Endothelial cell of umbilical vein (primary cell): Measurements from ENCODE around the gene GDNF. TPM values are rescaled to one million over a fixed set of nuclear protein-coding genes. Genes with fewer than 3 reads are reported as not detected.

Experiments
- BruUV-seq: library from RNA; stranded (reverse); fragments of 400-500 nt; replicated peaks from 2 replicates; lab custom pipeline; 2021; lab: Mats Ljungman, UMichigan
- CTCF ChIA-PET: fragments of 300-600, 350-600 bp; sonication (Branson Sonifier 250); formaldehyde crosslinking; loops from one replicate; lab custom pipeline; 2021; ENCODE audit warnings: antibody characterized with exemption, inconsistent platforms; lab: Charles Lee
- POLR2A ChIA-PET: fragments of 300-600, 350-600 bp; sonication (Branson Sonifier 250); formaldehyde crosslinking; loops from one replicate; lab custom pipeline; 2021; ENCODE audit warnings: antibody characterized with exemption, inconsistent platforms; lab: Charles Lee
- DNase-seq: peaks from one replicate; pipeline ENCODE4 v3.0.0-alpha.2; 2011; ENCODE audit warnings: low read depth, low spot score
- FAIRE-seq: peaks from 2 replicates; lab custom pipeline; 2011; peaks lifted over from hg19 to GRCh38; lab: Jason Lieb, UNC
- H2AFZ ChIP-seq: 2 replicates; pipeline ENCODE4 v1.6.0; 2012; ENCODE audit warnings: low read depth, low read length, control low read depth, inconsistent platforms
- H3K27ac ChIP-seq: 2 replicates; pipeline ENCODE4 v1.5.1; 2011; ENCODE audit warnings: low read depth, mild to moderate bottlenecking, control low read depth, low read length, moderate library complexity; ENCODE audit not compliant: insufficient read depth
- H3K27me3 ChIP-seq, 2 experiments: 2 replicates each; pipeline versions ENCODE4 v1.6.0 to v1.6.1; 2011; ENCODE audit warnings: low read length in 2 of 2, mixed read lengths in 1 of 2; ENCODE audit not compliant: control insufficient read depth in 2 of 2, insufficient read depth in 2 of 2
- H3K36me3 ChIP-seq, 2 experiments: 2 replicates in 1 of 2; 3 replicates in 1 of 2; pipeline ENCODE4 v1.5.1; 2011; ENCODE audit warnings: low read length in 2 of 2, mild to moderate bottlenecking in 1 of 2, moderate library complexity in 1 of 2; ENCODE audit not compliant: control insufficient read depth in 2 of 2, insufficient read depth in 2 of 2; ENCODE audit errors: extremely low read depth in 1 of 2
- H3K4me1 ChIP-seq: 3 replicates; pipeline ENCODE4 v1.5.1; 2011; ENCODE audit warnings: mild to moderate bottlenecking, low read length; ENCODE audit not compliant: control insufficient read depth, insufficient read depth; ENCODE audit errors: extremely low read depth
- H3K4me2 ChIP-seq: 2 replicates; pipeline ENCODE4 v1.6.1; 2011; ENCODE audit warnings: low read length, control low read depth, mixed read lengths; ENCODE audit not compliant: insufficient read depth
- H3K4me3 ChIP-seq, 3 experiments: fragments of 200-600 bp in 1 of 3; sonication (generic), shearing (Covaris generic) in 1 of 3; replicated peaks in 1 of 3; 2 replicates each; pipeline ENCODE4 v1.5.1; 2011 to 2016; ENCODE audit warnings: control low read depth in 3 of 3, low read length in 3 of 3, mild to moderate bottlenecking in 2 of 3, inconsistent platforms in 1 of 3, low read depth in 1 of 3, moderate library complexity in 1 of 3; ENCODE audit not compliant: insufficient read depth in 1 of 3
- H3K79me2 ChIP-seq: 2 replicates; pipeline ENCODE4 v1.6.0; 2012; ENCODE audit warnings: low read length, inconsistent platforms; ENCODE audit not compliant: control insufficient read depth, insufficient read depth
- H3K9ac ChIP-seq: replicated peaks from 2 replicates; pipeline ENCODE3; 2011; ENCODE audit warnings: low read length, control low read depth; ENCODE audit not compliant: insufficient read depth; ENCODE audit errors: extremely low read depth
- H3K9me1 ChIP-seq: replicated peaks from 3 replicates; pipeline ENCODE4 v1.6.0; 2011; ENCODE audit warnings: mild to moderate bottlenecking, low read length; ENCODE audit not compliant: control insufficient read depth, insufficient read depth; ENCODE audit errors: extremely low read depth
- H3K9me3 ChIP-seq: replicated peaks from 2 replicates; pipeline ENCODE4 v1.5.1; 2012; ENCODE audit warnings: low read length, inconsistent platforms; ENCODE audit not compliant: control insufficient read depth, insufficient read depth
- H4K20me1 ChIP-seq: replicated peaks from 2 replicates; pipeline ENCODE3; 2011; ENCODE audit warnings: mild to moderate bottlenecking, low read length; ENCODE audit not compliant: control insufficient read depth, insufficient read depth; ENCODE audit errors: extremely low read depth
- CTCF ChIP-seq, 2 donors: IDR thresholded peaks; 1 replicate in 1 of 2; 2 replicates in 1 of 2; pipeline ENCODE4 v1.5.1; 2011; ENCODE audit warnings: low read length in 2 of 2, mild to moderate bottlenecking in 2 of 2, moderate library complexity in 2 of 2, control low read depth in 1 of 2, inconsistent platforms in 1 of 2, low read depth in 1 of 2; ENCODE audit not compliant: insufficient read depth in 1 of 2; ENCODE audit errors: extremely low read depth in 1 of 2
- EZH2 ChIP-seq: IDR thresholded peaks from 2 replicates; pipeline ENCODE4 v1.6.1; 2012; ENCODE audit warnings: borderline replicate concordance, low read depth, mild to moderate bottlenecking, moderate library complexity, low read length, inconsistent platforms; ENCODE audit not compliant: severe bottlenecking
- FOS ChIP-seq: IDR thresholded peaks from 2 replicates; pipeline ENCODE4 v1.6.1; 2011; ENCODE audit warnings: mild to moderate bottlenecking, low read length, moderate library complexity, borderline replicate concordance; ENCODE audit not compliant: insufficient read depth
- GATA2 ChIP-seq: IDR thresholded peaks from 2 replicates; pipeline ENCODE4 v1.7.0; 2011; ENCODE audit warnings: low read depth, mild to moderate bottlenecking, moderate library complexity, mixed read lengths, low read length; ENCODE audit not compliant: insufficient read length, insufficient read depth
- JUN ChIP-seq: IDR thresholded peaks from 2 replicates; pipeline ENCODE4 v1.6.1; 2011; ENCODE audit warnings: borderline replicate concordance, low read depth; ENCODE audit not compliant: insufficient read length, insufficient read depth
- MYC ChIP-seq: IDR thresholded peaks from one replicate; pipeline ENCODE4 v1.6.1; 2011; ENCODE audit warnings: mild to moderate bottlenecking, low read depth, low read length
- POLR2A ChIP-seq: IDR thresholded peaks from 2 replicates; pipeline ENCODE4 v1.6.1; 2012; ENCODE audit warnings: low read depth, mild to moderate bottlenecking, control low read depth, low read length
- dilution Hi-C: fragments of 300-500 bp; cut with MboI; formaldehyde crosslinking; loops from one replicate; pipeline ENCODE4 v1.15.0; 2019; ENCODE audit warnings: low sequenced_read_pairs; ENCODE audit not compliant: extremely low pct_ligation_motif_present
- intact Hi-C: fragments of 100-400 bp; cut with micrococcal nuclease; formaldehyde crosslinking; loops from one replicate; pipeline ENCODE4 v1.10.0; 2022
- polyA plus RNA-seq, 4 experiments: library from polyadenylated mRNA; depleted of rRNA in 3 of 4; stranded (reverse) in 3 of 4; unstranded in 1 of 4; fragments of >200 nt; gene quantifications; 2 replicates each; pipeline versions ENCODE4 v1.2.1 to v1.2.3, GENCODE V29; 2011 to 2012; ENCODE audit warnings: missing spikeins in 1 of 4
- total RNA-seq: library from RNA; stranded (reverse); gene quantifications from 2 replicates; pipeline ENCODE4 v1.2.3, GENCODE V29; 2021
- TF ChIP-seq, protein P1 (sequence below): IDR thresholded peaks from 2 replicates; pipeline ENCODE4 v1.6.1; 2011; ENCODE audit not compliant: insufficient read depth, insufficient read length

Gene GDNF
- total and polyA plus RNA-seq, 2 donors (not counting 3 experiments of a cell fraction or from before 2014, with no cell fraction given): not detected

DNA sequence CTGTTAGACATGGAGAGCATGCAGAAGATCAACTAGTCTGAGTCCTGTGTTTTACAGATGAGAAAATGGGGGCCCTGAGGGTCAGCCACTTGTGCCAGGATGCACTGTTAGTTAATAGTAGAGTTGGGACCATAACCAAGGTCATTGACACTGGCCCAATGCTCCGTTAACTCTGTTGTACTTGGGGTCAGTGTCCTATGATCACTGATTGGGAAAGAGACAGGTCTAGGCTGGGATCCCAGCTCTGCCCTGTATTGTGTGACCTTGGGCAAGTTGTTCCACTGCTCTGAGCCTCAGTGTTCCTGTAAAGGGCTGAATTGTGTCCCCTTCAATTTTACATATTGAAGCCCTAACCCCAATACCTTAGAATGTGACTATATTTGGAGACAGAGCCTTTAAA lies 70.0 kb downstream of the GDNF start:
- DNase-seq (no peak), FAIRE-seq (no peak)
- POLR2A ChIA-PET: no interaction called here
- no peaks in the 10 kb centered on the region for H3K9me3 ChIP-seq
- intact Hi-C loops (loop anchor here (10.0 kb wide), 1 partner anchor 425 kb away; no protein-coding TSS in a partner anchor), dilution Hi-C loops (no loop called here)
- no peak overlapping the region for H3K4me3 ChIP-seq
- BruUV-seq: no TSS peak
- H3K36me3 ChIP-seq: no peaks in the 10 kb centered on the region
- no peak for TF ChIP-seq EZH2
- H3K4me2 ChIP-seq: no peak overlapping the region
- H3K79me2 ChIP-seq: no peaks in the 10 kb centered on the region
- no peaks in the 10 kb centered on the region for H3K27me3 ChIP-seq
- H3K9ac ChIP-seq: no peak overlapping the region
- H4K20me1 ChIP-seq: no peaks in the 10 kb centered on the region
- H3K9me1 ChIP-seq: no peaks in the 10 kb centered on the region
- CTCF ChIA-PET: interaction anchor here (1.0 kb wide), 1 partner anchor 31 kb away, joined by 3 read pairs; no protein-coding TSS in a partner anchor
- H3K27ac ChIP-seq: no peak overlapping the region
- no peaks in the 10 kb centered on the region for H3K4me1 ChIP-seq
- no peak overlapping the region for H2AFZ ChIP-seq

- Histone ChIP-seq H4K20me1 (no peaks in the 10 kb centered on the region), H3K9me1 (no peaks in the 10 kb centered on the region), H3K4me1 (no peaks in the 10 kb centered on the region), H3K79me2 (no peaks in the 10 kb centered on the region), H3K27me3 (no peaks in the 10 kb centered on the region), H3K9me3 (no peaks in the 10 kb centered on the region), H3K4me2 (no peak overlapping the region), H3K4me3 (no peak overlapping the region), H3K27ac (no peak overlapping the region), H2AFZ (no peak overlapping the region), H3K9ac (no peak overlapping the region), H3K36me3 (no peaks in the 10 kb centered on the region)
- FAIRE-seq: no peak
- TF ChIP-seq MYC: no peak
- no peak for TF ChIP-seq FOS
- TF ChIP-seq, protein P1, sequence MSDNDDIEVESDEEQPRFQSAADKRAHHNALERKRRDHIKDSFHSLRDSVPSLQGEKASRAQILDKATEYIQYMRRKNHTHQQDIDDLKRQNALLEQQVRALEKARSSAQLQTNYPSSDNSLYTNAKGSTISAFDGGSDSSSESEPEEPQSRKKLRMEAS: no peak
- no peak for TF ChIP-seq JUN
- TF ChIP-seq CTCF (IDR thresholded peaks at IDR 0.05; ENCODE audit: extremely low read depth in 1 of 2, insufficient read depth in 1 of 2, low read depth in 1 of 2, low read length in 2 of 2): no peak
- TF ChIP-seq EZH2: no peak
- no peak for TF ChIP-seq POLR2A
- TF ChIP-seq GATA2: no peak
- BruUV-seq: no TSS peak
- no peak for DNase-seq
- POLR2A ChIA-PET: no interaction called here
- dilution Hi-C loops (no loop called here), intact Hi-C loops (no loop called here)
- CTCF ChIA-PET: interaction anchor here (1.0 kb wide), 1 partner anchor 31 kb away, joined by 3 read pairs; no protein-coding TSS in a partner anchor
These were observed 70.7 kb downstream of the GDNF start for GRCh38 chr5:37769108-37769507.
